Endothelial cell of umbilical vein (primary cell): ENCODE results near the gene NPFFR2. TPM values are rescaled to one million over a fixed set of nuclear protein-coding genes. Genes with fewer than 3 reads are reported as not detected.

ENCODE experiments used
- BruUV-seq: library from RNA; stranded (reverse); fragments of 400-500 nt; replicated peaks from 2 replicates; lab custom pipeline; 2021; lab: Mats Ljungman, UMichigan
- CTCF ChIA-PET: fragments of 300-600, 350-600 bp; sonication (Branson Sonifier 250); formaldehyde crosslinking; loops from one replicate; lab custom pipeline; 2021; ENCODE audit warnings: antibody characterized with exemption, inconsistent platforms; lab: Charles Lee
- POLR2A ChIA-PET: fragments of 300-600, 350-600 bp; sonication (Branson Sonifier 250); formaldehyde crosslinking; loops from one replicate; lab custom pipeline; 2021; ENCODE audit warnings: antibody characterized with exemption, inconsistent platforms; lab: Charles Lee
- DNase-seq: peaks from one replicate; pipeline ENCODE4 v3.0.0-alpha.2; 2011; ENCODE audit warnings: low read depth, low spot score
- FAIRE-seq: peaks from 2 replicates; lab custom pipeline; 2011; peaks lifted over from hg19 to GRCh38; lab: Jason Lieb, UNC
- H2AFZ ChIP-seq: 2 replicates; pipeline ENCODE4 v1.6.0; 2012; ENCODE audit warnings: low read depth, low read length, control low read depth, inconsistent platforms
- H3K27ac ChIP-seq: 2 replicates; pipeline ENCODE4 v1.5.1; 2011; ENCODE audit warnings: low read depth, mild to moderate bottlenecking, control low read depth, low read length, moderate library complexity; ENCODE audit not compliant: insufficient read depth
- H3K27me3 ChIP-seq, 2 experiments: 2 replicates each; pipeline versions ENCODE4 v1.6.0 to v1.6.1; 2011; ENCODE audit warnings: low read length in 2 of 2, mixed read lengths in 1 of 2; ENCODE audit not compliant: control insufficient read depth in 2 of 2, insufficient read depth in 2 of 2
- H3K36me3 ChIP-seq, 2 experiments: 2 replicates in 1 of 2; 3 replicates in 1 of 2; pipeline ENCODE4 v1.5.1; 2011; ENCODE audit warnings: low read length in 2 of 2, mild to moderate bottlenecking in 1 of 2, moderate library complexity in 1 of 2; ENCODE audit not compliant: control insufficient read depth in 2 of 2, insufficient read depth in 2 of 2; ENCODE audit errors: extremely low read depth in 1 of 2
- H3K4me1 ChIP-seq: 3 replicates; pipeline ENCODE4 v1.5.1; 2011; ENCODE audit warnings: mild to moderate bottlenecking, low read length; ENCODE audit not compliant: control insufficient read depth, insufficient read depth; ENCODE audit errors: extremely low read depth
- H3K4me2 ChIP-seq: 2 replicates; pipeline ENCODE4 v1.6.1; 2011; ENCODE audit warnings: low read length, control low read depth, mixed read lengths; ENCODE audit not compliant: insufficient read depth
- H3K4me3 ChIP-seq, 3 experiments: fragments of 200-600 bp in 1 of 3; sonication (generic), shearing (Covaris generic) in 1 of 3; replicated peaks in 1 of 3; 2 replicates each; pipeline ENCODE4 v1.5.1; 2011 to 2016; ENCODE audit warnings: control low read depth in 3 of 3, low read length in 3 of 3, mild to moderate bottlenecking in 2 of 3, inconsistent platforms in 1 of 3, low read depth in 1 of 3, moderate library complexity in 1 of 3; ENCODE audit not compliant: insufficient read depth in 1 of 3
- H3K79me2 ChIP-seq: 2 replicates; pipeline ENCODE4 v1.6.0; 2012; ENCODE audit warnings: low read length, inconsistent platforms; ENCODE audit not compliant: control insufficient read depth, insufficient read depth
- H3K9ac ChIP-seq: replicated peaks from 2 replicates; pipeline ENCODE3; 2011; ENCODE audit warnings: low read length, control low read depth; ENCODE audit not compliant: insufficient read depth; ENCODE audit errors: extremely low read depth
- H3K9me1 ChIP-seq: replicated peaks from 3 replicates; pipeline ENCODE4 v1.6.0; 2011; ENCODE audit warnings: mild to moderate bottlenecking, low read length; ENCODE audit not compliant: control insufficient read depth, insufficient read depth; ENCODE audit errors: extremely low read depth
- H3K9me3 ChIP-seq: replicated peaks from 2 replicates; pipeline ENCODE4 v1.5.1; 2012; ENCODE audit warnings: low read length, inconsistent platforms; ENCODE audit not compliant: control insufficient read depth, insufficient read depth
- H4K20me1 ChIP-seq: replicated peaks from 2 replicates; pipeline ENCODE3; 2011; ENCODE audit warnings: mild to moderate bottlenecking, low read length; ENCODE audit not compliant: control insufficient read depth, insufficient read depth; ENCODE audit errors: extremely low read depth
- EZH2 ChIP-seq: IDR thresholded peaks from 2 replicates; pipeline ENCODE4 v1.6.1; 2012; ENCODE audit warnings: borderline replicate concordance, low read depth, mild to moderate bottlenecking, moderate library complexity, low read length, inconsistent platforms; ENCODE audit not compliant: severe bottlenecking
- FOS ChIP-seq: IDR thresholded peaks from 2 replicates; pipeline ENCODE4 v1.6.1; 2011; ENCODE audit warnings: mild to moderate bottlenecking, low read length, moderate library complexity, borderline replicate concordance; ENCODE audit not compliant: insufficient read depth
- GATA2 ChIP-seq: IDR thresholded peaks from 2 replicates; pipeline ENCODE4 v1.7.0; 2011; ENCODE audit warnings: low read depth, mild to moderate bottlenecking, moderate library complexity, mixed read lengths, low read length; ENCODE audit not compliant: insufficient read length, insufficient read depth
- JUN ChIP-seq: IDR thresholded peaks from 2 replicates; pipeline ENCODE4 v1.6.1; 2011; ENCODE audit warnings: borderline replicate concordance, low read depth; ENCODE audit not compliant: insufficient read length, insufficient read depth
- MYC ChIP-seq: IDR thresholded peaks from one replicate; pipeline ENCODE4 v1.6.1; 2011; ENCODE audit warnings: mild to moderate bottlenecking, low read depth, low read length
- POLR2A ChIP-seq: IDR thresholded peaks from 2 replicates; pipeline ENCODE4 v1.6.1; 2012; ENCODE audit warnings: low read depth, mild to moderate bottlenecking, control low read depth, low read length
- POLR2AphosphoS5 ChIP-seq: IDR thresholded peaks from 2 replicates; pipeline ENCODE4 v1.6.1; 2012; ENCODE audit warnings: low read depth, mild to moderate bottlenecking, control low read depth, low read length, moderate library complexity; ENCODE audit not compliant: insufficient read depth
- dilution Hi-C: fragments of 300-500 bp; cut with MboI; formaldehyde crosslinking; loops from one replicate; pipeline ENCODE4 v1.15.0; 2019; ENCODE audit warnings: low sequenced_read_pairs; ENCODE audit not compliant: extremely low pct_ligation_motif_present
- intact Hi-C: fragments of 100-400 bp; cut with micrococcal nuclease; formaldehyde crosslinking; loops from one replicate; pipeline ENCODE4 v1.10.0; 2022
- polyA plus RNA-seq, 4 experiments: library from polyadenylated mRNA; depleted of rRNA in 3 of 4; stranded (reverse) in 3 of 4; unstranded in 1 of 4; fragments of >200 nt; gene quantifications; 2 replicates each; pipeline versions ENCODE4 v1.2.1 to v1.2.3, GENCODE V29; 2011 to 2012; ENCODE audit warnings: missing spikeins in 1 of 4
- total RNA-seq: library from RNA; stranded (reverse); gene quantifications from 2 replicates; pipeline ENCODE4 v1.2.3, GENCODE V29; 2021
- TF ChIP-seq, protein P1 (sequence below): IDR thresholded peaks from 2 replicates; pipeline ENCODE4 v1.6.1; 2011; ENCODE audit not compliant: insufficient read depth, insufficient read length
- TF ChIP-seq, protein P2 (sequence below), 2 donors: IDR thresholded peaks; 1 replicate in 1 of 2; 2 replicates in 1 of 2; pipeline ENCODE4 v1.5.1; 2011; ENCODE audit warnings: low read length in 2 of 2, mild to moderate bottlenecking in 2 of 2, moderate library complexity in 2 of 2, control low read depth in 1 of 2, inconsistent platforms in 1 of 2, low read depth in 1 of 2; ENCODE audit not compliant: insufficient read depth in 1 of 2; ENCODE audit errors: extremely low read depth in 1 of 2

Gene NPFFR2
- total and polyA plus RNA-seq, 2 donors (not counting 3 experiments of a cell fraction or from before 2014, with no cell fraction given), result 0.06 TPM; not detected in 1

DNA sequence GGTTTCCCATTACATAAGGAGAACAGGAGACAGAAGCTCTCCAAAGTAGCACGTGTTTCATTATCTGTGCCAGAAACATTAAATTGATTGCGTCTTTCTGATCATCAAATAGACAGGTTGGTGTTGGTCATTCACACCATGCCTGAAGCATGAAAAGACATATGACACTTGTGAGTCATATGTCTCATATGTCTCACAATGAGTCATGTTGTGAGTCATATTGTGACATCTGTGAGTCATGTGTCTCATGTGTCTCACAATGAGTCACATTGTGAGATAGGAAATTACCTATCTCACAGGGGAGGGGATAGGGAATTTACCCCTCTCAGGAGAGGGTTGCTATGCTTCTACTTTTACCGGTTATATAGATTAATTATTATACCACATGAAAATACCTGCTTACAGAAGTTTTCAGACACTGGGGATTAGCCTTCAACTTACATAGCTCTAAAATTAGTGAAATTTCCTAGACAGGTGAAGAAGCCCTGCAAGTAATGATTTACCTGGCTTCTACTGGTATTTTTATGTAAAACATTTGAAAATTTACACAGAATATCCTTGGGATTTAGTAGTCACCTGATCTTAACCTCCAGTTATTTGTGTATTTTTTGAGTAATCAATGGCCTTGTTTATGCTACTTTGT, 80.8 kb downstream of the NPFFR2 start:
- DNase-seq, result peak; percentile 1
- no peak for FAIRE-seq
- no peaks in the 10 kb centered on the region for H3K79me2 ChIP-seq
- no peaks in the 10 kb centered on the region for H3K36me3 ChIP-seq
- dilution Hi-C loops, result no loop called here
- no peak overlapping the region for H3K4me3 ChIP-seq
- no peak overlapping the region for H3K4me2 ChIP-seq
- CTCF ChIA-PET, result no interaction called here
- no peaks in the 10 kb centered on the region for H3K4me1 ChIP-seq
- H3K9me3 ChIP-seq, result no peaks in the 10 kb centered on the region
- no peak overlapping the region for H2AFZ ChIP-seq
- no peak overlapping the region for H3K27ac ChIP-seq
- no peak overlapping the region for H3K9ac ChIP-seq
- no peaks in the 10 kb centered on the region for H3K9me1 ChIP-seq
- H3K27me3 ChIP-seq, result no peaks in the 10 kb centered on the region
- TF ChIP-seq, protein P1, sequence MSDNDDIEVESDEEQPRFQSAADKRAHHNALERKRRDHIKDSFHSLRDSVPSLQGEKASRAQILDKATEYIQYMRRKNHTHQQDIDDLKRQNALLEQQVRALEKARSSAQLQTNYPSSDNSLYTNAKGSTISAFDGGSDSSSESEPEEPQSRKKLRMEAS, result no peak
- TF ChIP-seq JUN (peak; percentile 77), FOS (peak; percentile 33)
- POLR2A ChIA-PET, result no interaction called here
- no peaks in the 10 kb centered on the region for H4K20me1 ChIP-seq
- no TSS peak for BruUV-seq
- intact Hi-C loops, result no loop called here

DNA sequence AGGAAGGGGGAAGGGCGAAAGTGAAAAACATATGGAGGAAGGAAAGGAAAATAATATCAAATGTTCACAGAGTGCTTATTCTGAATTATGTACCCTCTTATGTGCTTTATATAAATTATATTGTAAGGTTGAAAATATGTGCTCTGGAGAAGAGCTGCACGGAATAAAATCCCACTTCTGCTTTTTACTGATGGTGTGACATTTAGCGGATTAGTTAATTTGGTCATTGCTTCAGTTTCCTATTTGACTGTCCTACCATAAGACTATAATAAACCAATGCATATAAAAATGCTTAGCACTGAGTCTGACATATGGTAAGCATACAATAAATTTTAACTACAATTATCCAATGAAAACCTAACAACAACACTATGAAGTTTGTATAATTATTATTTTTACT, 86.2 kb downstream of the NPFFR2 start:
- Histone ChIP-seq H3K4me2 (no peak overlapping the region), H2AFZ (no peak overlapping the region), H3K36me3 (no peaks in the 10 kb centered on the region), H3K27ac (no peak overlapping the region), H3K9me1 (no peaks in the 10 kb centered on the region), H3K9ac (no peak overlapping the region), H3K4me1 (no peaks in the 10 kb centered on the region), H3K9me3 (no peaks in the 10 kb centered on the region), H3K4me3 (no peak overlapping the region), H3K79me2 (no peaks in the 10 kb centered on the region), H4K20me1 (no peaks in the 10 kb centered on the region), H3K27me3 (no peaks in the 10 kb centered on the region)
- CTCF ChIA-PET, result no interaction called here
- no TSS peak for BruUV-seq
- DNase-seq (no peak), FAIRE-seq (no peak)
- TF ChIP-seq, protein P1, result no peak
- TF ChIP-seq GATA2 (no peak), POLR2A (no peak), EZH2 (no peak), JUN (no peak), FOS (no peak), POLR2AphosphoS5 (no peak), MYC (no peak)
- TF ChIP-seq, protein P2, sequence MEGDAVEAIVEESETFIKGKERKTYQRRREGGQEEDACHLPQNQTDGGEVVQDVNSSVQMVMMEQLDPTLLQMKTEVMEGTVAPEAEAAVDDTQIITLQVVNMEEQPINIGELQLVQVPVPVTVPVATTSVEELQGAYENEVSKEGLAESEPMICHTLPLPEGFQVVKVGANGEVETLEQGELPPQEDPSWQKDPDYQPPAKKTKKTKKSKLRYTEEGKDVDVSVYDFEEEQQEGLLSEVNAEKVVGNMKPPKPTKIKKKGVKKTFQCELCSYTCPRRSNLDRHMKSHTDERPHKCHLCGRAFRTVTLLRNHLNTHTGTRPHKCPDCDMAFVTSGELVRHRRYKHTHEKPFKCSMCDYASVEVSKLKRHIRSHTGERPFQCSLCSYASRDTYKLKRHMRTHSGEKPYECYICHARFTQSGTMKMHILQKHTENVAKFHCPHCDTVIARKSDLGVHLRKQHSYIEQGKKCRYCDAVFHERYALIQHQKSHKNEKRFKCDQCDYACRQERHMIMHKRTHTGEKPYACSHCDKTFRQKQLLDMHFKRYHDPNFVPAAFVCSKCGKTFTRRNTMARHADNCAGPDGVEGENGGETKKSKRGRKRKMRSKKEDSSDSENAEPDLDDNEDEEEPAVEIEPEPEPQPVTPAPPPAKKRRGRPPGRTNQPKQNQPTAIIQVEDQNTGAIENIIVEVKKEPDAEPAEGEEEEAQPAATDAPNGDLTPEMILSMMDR (IDR thresholded peaks at IDR 0.05; ENCODE audit: extremely low read depth in 1 of 2, insufficient read depth in 1 of 2, low read depth in 1 of 2, low read length in 2 of 2), result no peak
- dilution Hi-C loops, result no loop called here
- intact Hi-C loops, result no loop called here
- POLR2A ChIA-PET, result no interaction called here
